Hematopoietic multipotent progenitor cell (in vitro differentiated cells): ENCODE data around the gene WNK1. TPM values are rescaled to one million over a fixed set of nuclear protein-coding genes. Genes with fewer than 3 reads are reported as not detected.
"Not testable (repeated sequence)": the region's sequence is repeated elsewhere in the genome, so short reads cannot be mapped to it uniquely, and the experiment has no call there.

Experiments used
- DNase-seq, 3 donors: peaks; one replicate each; pipeline ENCODE4 v3.0.0-alpha.2; 2011 to 2015; ENCODE audit warnings: low read depth in 2 of 3, low spot score in 2 of 3
- total RNA-seq: library from RNA; depleted of rRNA; stranded (reverse); fragments of >200 nt; gene quantifications from one replicate; pipeline ENCODE4 v1.2.3, GENCODE V29; 2012

WNK1 gene
- total RNA-seq, 1 donor = 134 TPM

GRCh38 chr12:740921-741320 lies 11.5 kb upstream of the WNK1 start:
- no peak for DNase-seq

- no peak for DNase-seq
Measured at GRCh38 chr12:749751-750270, 2.6 kb upstream of the WNK1 start.

- DNase-seq = no peak
Measured at GRCh38 chr12:750366-751191, 1.8 kb upstream of the WNK1 start.

- DNase-seq = peak; percentile 70 to 97 (median 97)
Measured at GRCh38 chr12:751192-751998, 984 bp upstream of the WNK1 start.

GRCh38 chr12:752695-753610 lies 574 bp downstream of the WNK1 start:
- peak in 1 of 3 donors; percentile 53 for DNase-seq

- DNase-seq = peak in 2 of 3 donors; percentile 30 to 57
Measured at GRCh38 chr12:753611-754472, 1.5 kb downstream of the WNK1 start.

GRCh38 chr12:754473-754820 lies 2.1 kb downstream of the WNK1 start:
- no peak for DNase-seq

- DNase-seq = peak; percentile 25 to 81 (median 69)
Measured at GRCh38 chr12:754851-755562, 2.6 kb downstream of the WNK1 start.

- DNase-seq = no peak
Measured at GRCh38 chr12:759628-760027, 7.2 kb downstream of the WNK1 start.

- DNase-seq = no peak
Measured at GRCh38 chr12:761256-761655, 8.9 kb downstream of the WNK1 start.

- DNase-seq = no peak
Measured at GRCh38 chr12:765840-766239, 13.5 kb downstream of the WNK1 start.

GRCh38 chr12:768434-768833 lies 16.1 kb downstream of the WNK1 start:
- no peak for DNase-seq

- DNase-seq = peak in 1 of 3 donors; percentile 53
Measured at GRCh38 chr12:770479-770878, 18.1 kb downstream of the WNK1 start.

GRCh38 chr12:772056-772697 lies 19.8 kb downstream of the WNK1 start:
- no peak for DNase-seq

GRCh38 chr12:774051-774614 lies 21.8 kb downstream of the WNK1 start:
- no peak for DNase-seq

- not testable (repeated sequence) for DNase-seq
Measured at GRCh38 chr12:775973-776771, 23.8 kb downstream of the WNK1 start.

GRCh38 chr12:776772-777373 lies 24.5 kb downstream of the WNK1 start:
- not testable (repeated sequence) for DNase-seq
